CD14-positive monocyte (primary cell): ENCODE data around the gene ULK2. TPM values are rescaled to one million over a fixed set of nuclear protein-coding genes. Genes with fewer than 3 reads are reported as not detected.

Experiments
- DNase-seq, 3 donors: peaks; one replicate each; pipeline ENCODE4 v3.0.0-alpha.2; 2011 to 2022
- H2AFZ ChIP-seq: 2 replicates; pipeline ENCODE4 v1.6.0; 2012; ENCODE audit warnings: mild to moderate bottlenecking, low read depth, low read length, inconsistent platforms; ENCODE audit not compliant: insufficient read depth, poor library complexity, severe bottlenecking
- H3K27ac ChIP-seq, 2 donors: 1 replicate in 1 of 2; 2 replicates in 1 of 2; pipeline ENCODE4 v1.5.1; 2012 to 2013; ENCODE audit warnings: low read length in 2 of 2, control low read depth in 1 of 2, inconsistent platforms in 1 of 2, low read depth in 1 of 2, mild to moderate bottlenecking in 1 of 2
- H3K27me3 ChIP-seq, 2 donors: one replicate each; pipeline versions ENCODE4 v1.6.0 to v1.6.1; 2011 to 2013; ENCODE audit warnings: low read length in 2 of 2; ENCODE audit not compliant: control insufficient read depth in 2 of 2, insufficient read depth in 2 of 2
- H3K36me3 ChIP-seq, 2 donors: replicated peaks in 1 of 2; 1 replicate in 1 of 2; 2 replicates in 1 of 2; pipeline versions ENCODE4 v1.5.1 to v1.6.1; 2012 to 2013; ENCODE audit warnings: low read length in 2 of 2, control low read depth in 1 of 2, inconsistent platforms in 1 of 2, mild to moderate bottlenecking in 1 of 2; ENCODE audit not compliant: insufficient read depth in 2 of 2, control insufficient read depth in 1 of 2
- H3K4me1 ChIP-seq, 2 donors: 1 replicate in 1 of 2; 2 replicates in 1 of 2; pipeline versions ENCODE4 v1.5.1 to v1.6.1; 2012 to 2013; ENCODE audit warnings: low read length in 2 of 2, control low read depth in 1 of 2, inconsistent platforms in 1 of 2, mild to moderate bottlenecking in 1 of 2, moderate library complexity in 1 of 2; ENCODE audit not compliant: insufficient read depth in 2 of 2, control insufficient read depth in 1 of 2
- H3K4me2 ChIP-seq: replicated peaks from 2 replicates; pipeline ENCODE3; 2012; ENCODE audit warnings: low read length, moderate library complexity, mild to moderate bottlenecking; ENCODE audit not compliant: poor library complexity, severe bottlenecking; ENCODE audit errors: extremely low read depth
- H3K4me3 ChIP-seq, 3 experiments: fragments of 200-600 bp in 1 of 3; sonication (generic) in 1 of 3; replicated peaks in 1 of 3; 1 replicate in 2 of 3; 2 replicates in 1 of 3; pipeline ENCODE4 v1.5.1; 2011 to 2013; ENCODE audit warnings: low read length in 3 of 3, mild to moderate bottlenecking in 3 of 3, control low read depth in 2 of 3, low read depth in 2 of 3, inconsistent platforms in 1 of 3, moderate library complexity in 1 of 3
- H3K79me2 ChIP-seq: 2 replicates; pipeline ENCODE4 v1.6.0; 2012; ENCODE audit warnings: mild to moderate bottlenecking, control low read depth, inconsistent platforms, low read length, moderate library complexity; ENCODE audit not compliant: insufficient read depth
- H3K9ac ChIP-seq: 2 replicates; pipeline ENCODE4 v1.6.0; 2017; ENCODE audit warnings: low read length, mild to moderate bottlenecking; ENCODE audit not compliant: insufficient read depth, poor library complexity, severe bottlenecking
- H3K9me3 ChIP-seq, 2 donors: replicated peaks in 1 of 2; 1 replicate in 1 of 2; 2 replicates in 1 of 2; pipeline versions ENCODE4 v1.5.1 to v1.6.1; 2012 to 2013; ENCODE audit warnings: low read length in 2 of 2, control low read depth in 1 of 2; ENCODE audit not compliant: control insufficient read depth in 1 of 2, insufficient read depth in 1 of 2
- H4K20me1 ChIP-seq: 2 replicates; pipeline ENCODE4 v1.6.0; 2012; ENCODE audit warnings: mild to moderate bottlenecking, low read length, control low read depth, moderate library complexity; ENCODE audit not compliant: insufficient read depth
- H3K27ac Mint-ChIP-seq, 7 donors: one replicate each; pipeline ENCODE4 v1.8.0; 2020; ENCODE audit warnings: mild to moderate bottlenecking in 7 of 7, mixed read lengths in 7 of 7, moderate library complexity in 6 of 7, inconsistent platforms in 2 of 7
- H3K27me3 Mint-ChIP-seq, 3 donors: one replicate each; pipeline ENCODE4 v1.8.0; 2021 to 2022; ENCODE audit warnings: low read depth in 3 of 3, mild to moderate bottlenecking in 3 of 3, mixed read lengths in 3 of 3, moderate library complexity in 3 of 3, inconsistent platforms in 1 of 3
- H3K36me3 Mint-ChIP-seq, 2 donors: one replicate each; pipeline ENCODE4 v1.8.0; 2020; ENCODE audit warnings: mixed read lengths in 2 of 2, inconsistent platforms in 1 of 2, mild to moderate bottlenecking in 1 of 2
- H3K4me1 Mint-ChIP-seq: one replicate; pipeline ENCODE4 v1.8.0; 2020; ENCODE audit warnings: mild to moderate bottlenecking, mixed read lengths
- H3K4me3 Mint-ChIP-seq, 2 donors: one replicate each; pipeline ENCODE4 v1.8.0; 2020; ENCODE audit warnings: mild to moderate bottlenecking in 2 of 2, mixed read lengths in 2 of 2, moderate library complexity in 1 of 2
- H3K9me3 Mint-ChIP-seq, 7 donors: one replicate each; pipeline ENCODE4 v1.8.0; 2020 to 2022; ENCODE audit warnings: mixed read lengths in 7 of 7, mild to moderate bottlenecking in 6 of 7, moderate library complexity in 6 of 7, inconsistent platforms in 2 of 7
- CTCF ChIP-seq: fragments of 200-600 bp; IDR thresholded peaks from one replicate; pipeline ENCODE4 v1.8.0; 2022; ENCODE audit warnings: antibody characterized with exemption, mild to moderate bottlenecking
- WGBS: methylation state at CpG from one replicate; pipeline ENCODE4 v1.1.5; 2013; ENCODE audit warnings: missing lambda C conversion rate; ENCODE audit not compliant: insufficient coverage; 5-methylcytosine and 5-hydroxymethylcytosine counted together
- intact Hi-C, 2 donors: fragments of 100-400 bp; cut with micrococcal nuclease; formaldehyde crosslinking; loops; one replicate each; pipeline versions ENCODE4 v1.15.0 to v1.15.1; 2023
- polyA plus RNA-seq, 3 donors: library from polyadenylated mRNA; depleted of rRNA in 1 of 3; unstranded in 2 of 3; stranded (reverse) in 1 of 3; fragments of 300-500 nt in 2 of 3; fragments of >200 nt in 1 of 3; fragmentation: Illumina TruSeq in 2 of 3; gene quantifications; 1 replicate in 2 of 3; 2 replicates in 1 of 3; pipeline ENCODE4 v1.2.3, GENCODE V29; 2012 to 2021

The ULK2 gene
- polyA plus RNA-seq, 3 donors = 8.5 to 27.2 (median 12.3) TPM

- Histone ChIP-seq H3K4me2 (no peak overlapping the region), H3K27ac (peak overlapping the region in 1 of 2 donors; percentile 4)
- intact Hi-C loops = loop anchor here (5.0 to 10.0 kb wide), 2 partner anchors 34 to 83 kb away; partner anchors contain the start of gene ALDH3A2 (in 1 of the 2)
Measured at GRCh38 chr17:19728084-19728495, 139.6 kb downstream of the ULK2 start.

GRCh38 chr17:19727501-19728078 is 140.1 kb downstream of the ULK2 start:
- no peak overlapping the region for H3K9ac ChIP-seq

More at GRCh38 chr17:19728084-19728495, 139.6 kb downstream of the ULK2 start:
- 28% methylated on average over 5 of the region's 7 CpGs for WGBS
- no peaks in the 10 kb centered on the region for H3K27me3 ChIP-seq
- no peaks in the 10 kb centered on the region for H3K79me2 ChIP-seq
- DNase-seq = peak; percentile 27 to 47 (median 29)
- no peaks in the 10 kb centered on the region for H4K20me1 ChIP-seq
- H3K9me3 ChIP-seq = no peaks in the 10 kb centered on the region
- Mint-ChIP-seq H3K4me3 (no peak overlapping the region), H3K27ac (peak overlapping the region in 4 of 7 donors; percentile 16 to 68 (median 58)), H3K4me1 (peaks cover 48% of the 10 kb centered on the region), H3K9me3 (peaks cover 0 to 2% (median 0%) of the 10 kb centered on the region in 7 donors), H3K27me3 (no peaks in the 10 kb centered on the region), H3K36me3 (peaks cover 0 to 6% of the 10 kb centered on the region in 2 donors)
- H3K4me1 ChIP-seq = peaks cover 38 to 44% of the 10 kb centered on the region in 2 donors
- no peak for TF ChIP-seq CTCF
- H3K9ac ChIP-seq = no peak overlapping the region
- peak overlapping the region; percentile 35 for H2AFZ ChIP-seq
- H3K4me3 ChIP-seq = no peak overlapping the region
- H3K36me3 ChIP-seq = no peaks in the 10 kb centered on the region

More at GRCh38 chr17:19727501-19728078, 140.1 kb downstream of the ULK2 start:
- Histone ChIP-seq H3K4me1 (peaks cover 38 to 44% of the 10 kb centered on the region in 2 donors), H3K4me3 (no peak overlapping the region), H2AFZ (peak overlapping the region; percentile 35), H3K27me3 (no peaks in the 10 kb centered on the region), H3K9me3 (no peaks in the 10 kb centered on the region), H4K20me1 (no peaks in the 10 kb centered on the region), H3K79me2 (no peaks in the 10 kb centered on the region), H3K4me2 (no peak overlapping the region), H3K36me3 (no peaks in the 10 kb centered on the region), H3K27ac (peak overlapping the region in 1 of 2 donors; percentile 4)
- H3K4me1 Mint-ChIP-seq = peaks cover 48% of the 10 kb centered on the region
- no peak for TF ChIP-seq CTCF
- H3K36me3 Mint-ChIP-seq = peaks cover 0 to 6% of the 10 kb centered on the region in 2 donors
- H3K4me3 Mint-ChIP-seq = no peak overlapping the region
- WGBS = 100% methylated on average over 1 of the region's 4 CpGs
- no peaks in the 10 kb centered on the region for H3K27me3 Mint-ChIP-seq
- H3K27ac Mint-ChIP-seq = peak overlapping the region in 6 of 7 donors; percentile 57 to 76 (median 68)
- H3K9me3 Mint-ChIP-seq = peaks cover 0 to 2% (median 0%) of the 10 kb centered on the region in 7 donors
- intact Hi-C loops = loop anchor here (5.0 to 10.0 kb wide), 2 partner anchors 35 to 83 kb away; partner anchors contain the start of gene ALDH3A2 (in 1 of the 2)
- DNase-seq = peak; percentile 16 to 42 (median 31)
